Stromal cell of bone marrow (primary cell): ENCODE measurements around the gene HOXD9.

Source experiments
- DNase-seq: peaks from one replicate; pipeline ENCODE4 v3.0.0-alpha.2; 2012; ENCODE audit warnings: low read depth

The HOXD9 gene

DNA sequence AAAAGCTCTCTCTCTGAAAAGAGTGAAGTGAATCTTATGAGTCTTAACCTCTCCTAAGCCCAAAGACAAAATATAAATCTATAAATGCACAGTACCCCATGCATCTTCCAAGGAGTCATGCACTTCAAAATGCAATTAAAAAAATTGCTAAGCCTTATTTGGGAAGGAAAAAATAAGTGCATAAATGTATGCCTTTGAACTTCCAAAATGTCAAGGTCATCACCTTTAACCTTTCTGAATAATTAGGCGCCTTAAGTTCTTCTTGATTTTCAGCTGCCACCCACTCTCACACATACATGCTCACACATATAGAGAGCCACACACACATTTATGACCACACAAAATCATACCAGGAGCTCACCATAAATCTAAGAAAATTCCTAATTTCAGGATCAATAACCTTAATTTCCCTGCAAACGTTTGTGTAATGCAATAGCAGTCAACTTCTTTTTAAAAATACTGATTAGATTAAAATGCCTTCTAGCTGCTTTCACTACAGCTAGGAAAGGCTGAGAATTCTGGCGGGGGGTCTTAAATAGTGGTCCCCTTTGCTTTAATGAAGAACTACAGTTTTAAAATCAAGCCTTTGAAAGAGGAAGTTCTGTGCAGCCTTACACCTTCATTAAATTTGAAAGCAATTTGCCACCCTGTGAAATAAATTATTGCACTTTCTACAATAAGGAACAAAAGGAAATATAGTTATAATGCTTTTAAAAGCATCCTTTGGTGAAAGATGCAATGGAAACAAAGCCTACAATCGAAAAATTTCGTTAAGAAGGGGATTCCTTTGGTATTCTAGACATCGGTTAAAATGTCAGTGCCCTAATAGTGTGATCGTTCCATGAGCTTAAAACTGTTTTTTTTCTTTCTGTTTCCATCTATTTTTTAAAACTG lies 11.9 kb upstream of the HOXD9 start:
- DNase-seq: no peak

DNA sequence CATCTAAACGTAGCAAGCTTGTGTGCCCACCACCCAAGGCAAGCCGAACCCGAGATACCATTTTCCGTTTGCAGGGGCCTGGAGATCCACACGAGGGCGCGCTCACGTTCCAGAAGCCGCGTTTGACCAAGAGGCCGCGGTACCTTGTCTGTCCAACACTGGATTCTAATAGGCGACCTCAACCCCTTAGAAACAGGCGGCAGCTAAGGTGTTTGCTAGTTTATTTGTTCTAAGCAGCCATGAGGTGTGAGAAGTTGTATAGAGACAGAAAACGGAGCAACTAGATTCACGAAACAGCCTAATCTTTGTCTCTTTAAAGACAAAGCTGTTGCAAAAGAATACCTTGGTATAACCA lies 11.2 kb upstream of the HOXD9 start:
- DNase-seq: no peak

GRCh38 chr2:176111846-176112374 lies 10.6 kb upstream of the HOXD9 start:
- no peak for DNase-seq

GRCh38 chr2:176112375-176113302 lies 9.9 kb upstream of the HOXD9 start:
- DNase-seq: no peak

- DNase-seq: no peak
Observed at GRCh38 chr2:176114120-176114929, 8.2 kb upstream of the HOXD9 start.

DNA sequence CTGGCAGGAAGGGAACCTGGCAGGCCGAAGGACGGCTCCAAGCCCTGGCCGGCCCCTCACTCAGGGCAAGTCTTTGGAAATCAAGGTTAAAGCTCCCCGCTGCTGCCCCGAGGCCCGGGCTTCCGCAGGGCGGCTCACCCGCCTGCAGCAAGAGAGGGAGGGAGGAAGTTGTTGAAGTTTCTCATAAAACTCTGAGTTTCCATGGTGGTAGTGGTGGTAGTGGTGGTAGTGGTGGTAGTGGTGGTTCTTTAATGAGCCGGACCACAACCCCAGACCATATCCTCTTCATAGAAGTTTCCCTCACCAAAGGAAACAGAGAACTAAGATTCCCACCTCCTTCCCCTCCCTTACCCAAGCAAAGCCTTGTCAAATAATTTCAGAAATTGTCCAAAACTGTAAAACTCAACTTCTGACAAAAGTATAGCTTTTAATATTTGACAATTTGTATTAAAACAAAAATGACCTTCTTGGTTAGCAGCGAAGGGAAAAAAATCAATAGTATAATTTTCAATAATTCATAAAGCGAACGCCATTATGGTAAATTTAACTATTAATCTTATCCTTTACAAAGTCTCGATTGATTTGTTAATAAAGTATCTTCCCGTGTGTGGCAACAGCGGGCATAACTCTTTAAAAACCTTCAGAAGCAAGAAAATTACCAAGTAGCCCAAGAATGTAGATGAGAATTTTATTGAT lies 7.4 kb upstream of the HOXD9 start:
- DNase-seq: no peak

GRCh38 chr2:176115883-176116813 lies 6.4 kb upstream of the HOXD9 start, which contains the start of gene HOXD10:
TSS of gene HOXD10 (plus strand) at chr2:176116778. CDS start at chr2:176116834, 56 bp downstream.
- DNase-seq: peak; percentile 72

GRCh38 chr2:176117162-176117822 lies 5.2 kb upstream of the HOXD9 start:
- no peak for DNase-seq

DNA sequence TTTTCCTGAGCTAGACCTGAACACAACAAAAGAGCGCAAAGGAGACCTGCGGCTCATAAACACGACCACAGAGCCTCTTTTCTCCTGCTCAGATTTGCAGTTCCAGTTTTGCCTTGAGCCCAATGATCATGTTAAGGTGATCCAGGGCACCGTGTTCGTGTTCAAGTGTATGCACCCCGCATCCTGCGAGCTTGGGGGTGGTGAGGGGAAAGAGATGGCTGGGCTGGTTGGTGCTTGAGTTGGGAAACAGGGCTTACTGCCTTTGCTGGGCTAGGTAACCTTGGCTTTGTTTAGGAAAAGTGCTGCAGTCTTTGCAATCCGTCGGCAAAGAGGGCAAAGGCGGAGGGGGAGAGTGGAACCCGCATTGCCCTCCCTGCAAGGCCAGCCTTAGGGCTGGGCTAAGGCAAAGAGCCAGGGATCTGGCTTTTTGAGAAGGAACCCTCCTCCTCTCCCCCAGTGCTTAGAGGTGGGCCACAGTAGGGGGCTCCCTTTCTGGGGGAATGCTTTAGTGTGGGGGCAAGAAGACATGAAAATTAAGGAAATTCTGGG lies 4.6 kb upstream of the HOXD9 start:
- DNase-seq: no peak

DNA sequence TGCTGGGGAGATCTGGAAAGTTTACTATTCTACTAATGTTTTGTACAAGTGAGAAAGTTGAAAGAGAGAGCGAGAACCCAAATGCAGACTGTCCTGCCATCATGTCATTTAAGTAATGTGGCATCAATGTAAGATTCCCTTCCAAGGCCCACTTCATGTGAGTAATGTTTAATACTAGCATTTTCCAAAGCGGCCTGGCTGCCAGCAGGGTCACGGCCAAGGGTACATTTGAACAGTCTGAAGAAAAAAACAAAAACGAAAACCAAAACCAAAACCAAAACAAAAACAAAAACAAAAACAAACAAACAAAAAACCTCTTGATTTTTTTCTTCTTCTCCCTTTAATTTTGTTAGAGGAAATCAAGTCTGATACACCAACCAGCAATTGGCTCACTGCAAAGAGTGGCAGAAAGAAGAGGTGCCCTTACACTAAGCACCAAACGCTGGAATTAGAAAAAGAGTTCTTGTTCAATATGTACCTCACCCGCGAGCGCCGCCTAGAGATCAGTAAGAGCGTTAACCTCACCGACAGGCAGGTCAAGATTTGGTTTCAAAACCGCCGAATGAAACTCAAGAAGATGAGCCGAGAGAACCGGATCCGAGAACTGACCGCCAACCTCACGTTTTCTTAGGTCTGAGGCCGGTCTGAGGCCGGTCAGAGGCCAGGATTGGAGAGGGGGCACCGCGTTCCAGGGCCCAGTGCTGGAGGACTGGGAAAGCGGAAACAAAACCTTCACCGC lies 3.7 kb upstream of the HOXD9 start:
- no peak for DNase-seq

GRCh38 chr2:176120364-176121189 lies 1.9 kb upstream of the HOXD9 start:
- DNase-seq: no peak

- DNase-seq: no peak
Observed at GRCh38 chr2:176121190-176122051, 1.1 kb upstream of the HOXD9 start.

- DNase-seq: no peak
Observed at GRCh38 chr2:176122052-176122682, 352 bp upstream of the HOXD9 start.

GRCh38 chr2:176123411-176124109 lies 1.0 kb downstream of the HOXD9 start:
- DNase-seq: no peak
